GM20000 (cell line): ENCODE data around the gene ZDHHC5.

Source experiments
- DNase-seq: peaks from one replicate; pipeline ENCODE4 v3.0.0; 2012; ENCODE audit warnings: low spot score
- CTCF ChIP-seq: IDR thresholded peaks from 2 replicates; pipeline ENCODE4 v1.5.1; 2012; ENCODE audit warnings: mild to moderate bottlenecking, control low read depth; ENCODE audit errors: extremely low read depth, missing control alignments

ZDHHC5 gene

GRCh38 chr11:57657194-57658022 is 10.5 kb upstream of the ZDHHC5 start, which contains the start of gene CLP1:
TSS of gene CLP1 (plus strand) at chr11:57657762. CDS start at chr11:57659477, 1,715 bp downstream.
- no peak for TF ChIP-seq CTCF
- peak; percentile 91 for DNase-seq

GRCh38 chr11:57658023-57658361 is 9.9 kb upstream of the ZDHHC5 start:
- no peak for TF ChIP-seq CTCF
- DNase-seq, result no peak

GRCh38 chr11:57659669-57660068 is 8.2 kb upstream of the ZDHHC5 start:
- DNase-seq, result no peak
- no peak for TF ChIP-seq CTCF

- peak; percentile 13 for TF ChIP-seq CTCF
- no peak for DNase-seq
Observed at GRCh38 chr11:57662893-57663292, 5.0 kb upstream of the ZDHHC5 start.

- no peak for TF ChIP-seq CTCF
- DNase-seq, result no peak
Observed at GRCh38 chr11:57663975-57664374, 3.9 kb upstream of the ZDHHC5 start.

- no peak for TF ChIP-seq CTCF
Observed at GRCh38 chr11:57667117-57667735, 688 bp upstream of the ZDHHC5 start.

GRCh38 chr11:57668434-57668782 is 494 bp downstream of the ZDHHC5 start:
- no peak for DNase-seq
- TF ChIP-seq CTCF, result no peak

More at GRCh38 chr11:57667117-57667735, 688 bp upstream of the ZDHHC5 start:
- DNase-seq, result peak; percentile 92
